B cell (primary cell): Measurements from ENCODE around the gene PPP2R5B. TPM values are rescaled to one million over a fixed set of nuclear protein-coding genes. Genes with fewer than 3 reads are reported as not detected.

ENCODE experiments used
- ATAC-seq: fragments of 200-7000 bp; cut with Tn5 transposase; one replicate; pipeline ENCODE4 v1.10.0; 2021; ENCODE audit warnings: low read depth, mild to moderate bottlenecking, moderate number of reproducible peaks, moderate library complexity
- CTCF ChIA-PET: fragments of 350-600 bp; sonication (Branson Sonifier 250); formaldehyde crosslinking; loops from one replicate; lab custom pipeline; 2021; ENCODE audit warnings: antibody characterized with exemption, inconsistent platforms; lab: Charles Lee
- POLR2A ChIA-PET: fragments of 350-600 bp; sonication (Branson Sonifier 250); formaldehyde crosslinking; loops from one replicate; lab custom pipeline; 2021; ENCODE audit warnings: antibody characterized with exemption; lab: Charles Lee
- DNase-seq: peaks from one replicate; pipeline ENCODE4 v3.0.0; 2013
- H2AFZ ChIP-seq: 2 replicates; pipeline ENCODE4 v1.6.1; 2012; ENCODE audit warnings: mild to moderate bottlenecking, low read depth, low read length; ENCODE audit not compliant: insufficient read depth, poor library complexity, severe bottlenecking
- H3K27ac ChIP-seq, 2 donors: 1 replicate in 1 of 2; 2 replicates in 1 of 2; pipeline ENCODE4 v1.5.1; 2012 to 2013; ENCODE audit warnings: low read length in 2 of 2, mild to moderate bottlenecking in 2 of 2, moderate library complexity in 1 of 2
- H3K27me3 ChIP-seq, 4 experiments: fragments of 200-600 bp in 1 of 4; sonication (generic) in 1 of 4; replicated peaks in 1 of 4; 1 replicate in 2 of 4; 2 replicates in 2 of 4; pipeline versions ENCODE4 v1.6.1 to v1.7.0; 2013 to 2016; ENCODE audit warnings: low read length in 3 of 4, mild to moderate bottlenecking in 2 of 4, mixed read lengths in 1 of 4, moderate library complexity in 1 of 4; ENCODE audit not compliant: insufficient read depth in 4 of 4, control insufficient read depth in 3 of 4; ENCODE audit errors: control extremely low read depth in 1 of 4
- H3K36me3 ChIP-seq, 2 experiments: replicated peaks in 1 of 2; 1 replicate in 1 of 2; 2 replicates in 1 of 2; pipeline versions ENCODE4 v1.6.1 to v1.7.1; 2013; ENCODE audit warnings: low read length in 1 of 2; ENCODE audit not compliant: insufficient read depth in 2 of 2, control insufficient read depth in 1 of 2; ENCODE audit errors: control extremely low read depth in 1 of 2, extremely low read depth in 1 of 2
- H3K4me1 ChIP-seq, 2 donors: fragments of 200-600 bp in 1 of 2; sonication (generic) in 1 of 2; 1 replicate in 1 of 2; 2 replicates in 1 of 2; pipeline versions ENCODE4 v1.5.1 to v1.6.1; 2013 to 2017; ENCODE audit warnings: low read length in 2 of 2; ENCODE audit not compliant: control insufficient read depth in 2 of 2, insufficient read depth in 2 of 2
- H3K4me2 ChIP-seq: replicated peaks from 2 replicates; pipeline ENCODE3; 2012; ENCODE audit warnings: mild to moderate bottlenecking, low read depth, low read length; ENCODE audit not compliant: poor library complexity, severe bottlenecking
- H3K4me3 ChIP-seq, 5 experiments: fragments of 200-600 bp in 1 of 5; sonication (generic) in 1 of 5; 1 replicate in 3 of 5; 2 replicates in 2 of 5; pipeline versions ENCODE4 v1.5.1 to v1.7.0; 2011 to 2016; ENCODE audit warnings: low read length in 4 of 5, mild to moderate bottlenecking in 4 of 5, low read depth in 2 of 5, control low read depth in 1 of 5, moderate library complexity in 1 of 5; ENCODE audit not compliant: insufficient read depth in 1 of 5; ENCODE audit errors: control extremely low read depth in 1 of 5, extremely low read depth in 1 of 5
- H3K79me2 ChIP-seq: fragments of 200-600 bp; sonication (generic); one replicate; pipeline ENCODE4 v1.6.0; 2016; ENCODE audit warnings: low read length; ENCODE audit not compliant: control insufficient read depth, insufficient read depth
- H3K9ac ChIP-seq: fragments of 200-600 bp; sonication (generic); 2 replicates; pipeline ENCODE4 v1.6.1; 2017; ENCODE audit warnings: mild to moderate bottlenecking, low read length, moderate library complexity
- H3K9me3 ChIP-seq, 3 donors: one replicate each; pipeline versions ENCODE4 v1.6.1 to v1.7.1; 2013; ENCODE audit warnings: low read length in 2 of 3; ENCODE audit not compliant: control insufficient read depth in 2 of 3, insufficient read depth in 1 of 3; ENCODE audit errors: control extremely low read depth in 1 of 3
- H4K20me1 ChIP-seq: 2 replicates; pipeline ENCODE4 v1.6.0; 2012; ENCODE audit warnings: mild to moderate bottlenecking, low read length; ENCODE audit not compliant: insufficient read depth, control insufficient read depth, poor library complexity, severe bottlenecking
- H3K27ac Mint-ChIP-seq: one replicate; pipeline ENCODE4 v1.8.0; 2021; ENCODE audit warnings: mixed read lengths
- H3K27me3 Mint-ChIP-seq: one replicate; pipeline ENCODE4 v1.8.0; 2021; ENCODE audit warnings: mixed read lengths
- H3K4me1 Mint-ChIP-seq: one replicate; pipeline ENCODE4 v1.8.0; 2021; ENCODE audit warnings: mixed read lengths
- H3K4me3 Mint-ChIP-seq: one replicate; pipeline ENCODE4 v1.8.0; 2021; ENCODE audit warnings: mixed read lengths
- H3K9me3 Mint-ChIP-seq: one replicate; pipeline ENCODE4 v1.8.0; 2022; ENCODE audit warnings: mixed read lengths; ENCODE audit not compliant: insufficient read depth
- CTCF ChIP-seq: fragments of 200-600 bp; IDR thresholded peaks from one replicate; pipeline ENCODE4 v1.8.0; 2022; ENCODE audit warnings: antibody characterized with exemption, mild to moderate bottlenecking
- EZH2 ChIP-seq: IDR thresholded peaks from 2 replicates; pipeline ENCODE4 v1.6.1; 2012; ENCODE audit warnings: borderline replicate concordance, low read depth, mild to moderate bottlenecking, moderate library complexity, low read length; ENCODE audit not compliant: insufficient read depth, poor library complexity, severe bottlenecking
- WGBS: methylation state at CpG from one replicate; pipeline ENCODE4 v1.1.5; 2013; ENCODE audit warnings: missing lambda C conversion rate; ENCODE audit not compliant: insufficient coverage; 5-methylcytosine and 5-hydroxymethylcytosine counted together
- intact Hi-C: fragments of 100-400 bp; cut with micrococcal nuclease; formaldehyde crosslinking; loops from one replicate; pipeline ENCODE4 v1.10.0; 2022
- polyA plus RNA-seq: library from polyadenylated mRNA; depleted of rRNA; stranded (reverse); fragments of >200 nt; gene quantifications from 2 replicates; pipeline ENCODE4 v1.2.3, GENCODE V29; 2012
- total RNA-seq, 2 donors: library from RNA; stranded (reverse); fragments of 120-200 nt in 1 of 2; gene quantifications; 1 replicate in 1 of 2; 2 replicates in 1 of 2; pipeline versions ENCODE4 v1.2.3 to v1.2.4, GENCODE V29; 2013 to 2022

Gene PPP2R5B
- total and polyA plus RNA-seq, 2 donors (not counting 1 experiment from before 2014, with no cell fraction given), result 22.6 to 30.5 TPM

GRCh38 chr11:64891880-64892279 is 32.6 kb upstream of the PPP2R5B start:
- Histone ChIP-seq H3K9ac (no peak overlapping the region), H3K4me3 (no peak overlapping the region), H3K9me3 (no peaks in the 10 kb centered on the region), H4K20me1 (no peaks in the 10 kb centered on the region), H3K4me1 (peaks cover 39 to 49% of the 10 kb centered on the region in 2 donors), H3K79me2 (peaks cover 11% of the 10 kb centered on the region), H2AFZ (no peak overlapping the region), H3K27me3 (no peaks in the 10 kb centered on the region), H3K27ac (no peak overlapping the region), H3K36me3 (peaks cover 0 to 6% of the 10 kb centered on the region in 2 experiments), H3K4me2 (no peak overlapping the region)
- DNase-seq, result no peak
- ATAC-seq, result no peak
- WGBS, result 68% methylated on average over 5 of the region's 5 CpGs
- ChIA-PET CTCF (interaction anchor here (0.7 to 30.2 kb wide), 8 partner anchors 10 to 148 kb away, joined by 3 to 1254 read pairs (median 6); partner anchors contain the start of genes CDC42BPG and RASGRP2), POLR2A (interaction anchor here (0.8 to 6.9 kb wide), 3 partner anchors 12 to 44 kb away, joined by 3 to 39 read pairs (median 3); partner anchors contain the start of gene EHD1)
- no peak for TF ChIP-seq CTCF
- TF ChIP-seq EZH2, result no peak
- Mint-ChIP-seq H3K27ac (no peak overlapping the region), H3K9me3 (no peaks in the 10 kb centered on the region), H3K4me1 (peaks cover 33% of the 10 kb centered on the region), H3K27me3 (no peaks in the 10 kb centered on the region), H3K4me3 (peak overlapping the region; percentile 16)
- intact Hi-C loops, result no loop called here

GRCh38 chr11:64892411-64892831 is 32.1 kb upstream of the PPP2R5B start:
- H3K9me3 Mint-ChIP-seq, result no peaks in the 10 kb centered on the region
- CTCF ChIA-PET, result interaction anchor here (0.7 to 30.2 kb wide), 9 partner anchors 8 to 149 kb away, joined by 3 to 1254 read pairs (median 6); partner anchors contain the start of genes BATF2, CDC42BPG and RASGRP2
- H3K27ac Mint-ChIP-seq, result peak overlapping the region; percentile 59
- H3K79me2 ChIP-seq, result peaks cover 11% of the 10 kb centered on the region
- H3K4me2 ChIP-seq, result peak overlapping the region; percentile 56
- H3K9ac ChIP-seq, result no peak overlapping the region
- H3K4me1 Mint-ChIP-seq, result peaks cover 30% of the 10 kb centered on the region
- H3K27me3 ChIP-seq, result no peaks in the 10 kb centered on the region
- 45% methylated on average over 11 of the region's 11 CpGs for WGBS
- TF ChIP-seq EZH2, result no peak
- no peak for TF ChIP-seq CTCF
- intact Hi-C loops, result no loop called here
- no peak overlapping the region for H3K4me3 Mint-ChIP-seq
- H2AFZ ChIP-seq, result peak overlapping the region; percentile 51
- H3K27ac ChIP-seq, result peak overlapping the region; percentile 25 to 51
- no peak for DNase-seq
- peaks cover 0 to 9% of the 10 kb centered on the region in 2 experiments for H3K36me3 ChIP-seq
- no peak overlapping the region for H3K4me3 ChIP-seq
- peaks cover 36 to 47% of the 10 kb centered on the region in 2 donors for H3K4me1 ChIP-seq
- no peaks in the 10 kb centered on the region for H3K27me3 Mint-ChIP-seq
- ATAC-seq, result no peak
- H4K20me1 ChIP-seq, result no peaks in the 10 kb centered on the region
- POLR2A ChIA-PET, result interaction anchor here (0.8 to 6.9 kb wide), 3 partner anchors 12 to 45 kb away, joined by 3 to 39 read pairs (median 3); partner anchors contain the start of gene EHD1
- no peaks in the 10 kb centered on the region for H3K9me3 ChIP-seq
